B cell (primary cell): Measurements from ENCODE around the gene NRAP. TPM values are rescaled to one million over a fixed set of nuclear protein-coding genes. Genes with fewer than 3 reads are reported as not detected.

ENCODE experiments used
- ATAC-seq: fragments of 200-7000 bp; cut with Tn5 transposase; one replicate; pipeline ENCODE4 v1.10.0; 2021; ENCODE audit warnings: low read depth, mild to moderate bottlenecking, moderate number of reproducible peaks, moderate library complexity
- CTCF ChIA-PET: fragments of 350-600 bp; sonication (Branson Sonifier 250); formaldehyde crosslinking; loops from one replicate; lab custom pipeline; 2021; ENCODE audit warnings: antibody characterized with exemption, inconsistent platforms; lab: Charles Lee
- POLR2A ChIA-PET: fragments of 350-600 bp; sonication (Branson Sonifier 250); formaldehyde crosslinking; loops from one replicate; lab custom pipeline; 2021; ENCODE audit warnings: antibody characterized with exemption; lab: Charles Lee
- DNase-seq: peaks from one replicate; pipeline ENCODE4 v3.0.0; 2013
- H2AFZ ChIP-seq: 2 replicates; pipeline ENCODE4 v1.6.1; 2012; ENCODE audit warnings: mild to moderate bottlenecking, low read depth, low read length; ENCODE audit not compliant: insufficient read depth, poor library complexity, severe bottlenecking
- H3K27ac ChIP-seq, 2 donors: 1 replicate in 1 of 2; 2 replicates in 1 of 2; pipeline ENCODE4 v1.5.1; 2012 to 2013; ENCODE audit warnings: low read length in 2 of 2, mild to moderate bottlenecking in 2 of 2, moderate library complexity in 1 of 2
- H3K27me3 ChIP-seq, 4 experiments: fragments of 200-600 bp in 1 of 4; sonication (generic) in 1 of 4; replicated peaks in 1 of 4; 1 replicate in 2 of 4; 2 replicates in 2 of 4; pipeline versions ENCODE4 v1.6.1 to v1.7.0; 2013 to 2016; ENCODE audit warnings: low read length in 3 of 4, mild to moderate bottlenecking in 2 of 4, mixed read lengths in 1 of 4, moderate library complexity in 1 of 4; ENCODE audit not compliant: insufficient read depth in 4 of 4, control insufficient read depth in 3 of 4; ENCODE audit errors: control extremely low read depth in 1 of 4
- H3K36me3 ChIP-seq, 2 experiments: replicated peaks in 1 of 2; 1 replicate in 1 of 2; 2 replicates in 1 of 2; pipeline versions ENCODE4 v1.6.1 to v1.7.1; 2013; ENCODE audit warnings: low read length in 1 of 2; ENCODE audit not compliant: insufficient read depth in 2 of 2, control insufficient read depth in 1 of 2; ENCODE audit errors: control extremely low read depth in 1 of 2, extremely low read depth in 1 of 2
- H3K4me1 ChIP-seq, 2 donors: fragments of 200-600 bp in 1 of 2; sonication (generic) in 1 of 2; 1 replicate in 1 of 2; 2 replicates in 1 of 2; pipeline versions ENCODE4 v1.5.1 to v1.6.1; 2013 to 2017; ENCODE audit warnings: low read length in 2 of 2; ENCODE audit not compliant: control insufficient read depth in 2 of 2, insufficient read depth in 2 of 2
- H3K4me2 ChIP-seq: replicated peaks from 2 replicates; pipeline ENCODE3; 2012; ENCODE audit warnings: mild to moderate bottlenecking, low read depth, low read length; ENCODE audit not compliant: poor library complexity, severe bottlenecking
- H3K4me3 ChIP-seq, 5 experiments: fragments of 200-600 bp in 1 of 5; sonication (generic) in 1 of 5; 1 replicate in 3 of 5; 2 replicates in 2 of 5; pipeline versions ENCODE4 v1.5.1 to v1.7.0; 2011 to 2016; ENCODE audit warnings: low read length in 4 of 5, mild to moderate bottlenecking in 4 of 5, low read depth in 2 of 5, control low read depth in 1 of 5, moderate library complexity in 1 of 5; ENCODE audit not compliant: insufficient read depth in 1 of 5; ENCODE audit errors: control extremely low read depth in 1 of 5, extremely low read depth in 1 of 5
- H3K79me2 ChIP-seq: fragments of 200-600 bp; sonication (generic); one replicate; pipeline ENCODE4 v1.6.0; 2016; ENCODE audit warnings: low read length; ENCODE audit not compliant: control insufficient read depth, insufficient read depth
- H3K9ac ChIP-seq: fragments of 200-600 bp; sonication (generic); 2 replicates; pipeline ENCODE4 v1.6.1; 2017; ENCODE audit warnings: mild to moderate bottlenecking, low read length, moderate library complexity
- H3K9me3 ChIP-seq, 3 donors: one replicate each; pipeline versions ENCODE4 v1.6.1 to v1.7.1; 2013; ENCODE audit warnings: low read length in 2 of 3; ENCODE audit not compliant: control insufficient read depth in 2 of 3, insufficient read depth in 1 of 3; ENCODE audit errors: control extremely low read depth in 1 of 3
- H4K20me1 ChIP-seq: 2 replicates; pipeline ENCODE4 v1.6.0; 2012; ENCODE audit warnings: mild to moderate bottlenecking, low read length; ENCODE audit not compliant: insufficient read depth, control insufficient read depth, poor library complexity, severe bottlenecking
- H3K27ac Mint-ChIP-seq: one replicate; pipeline ENCODE4 v1.8.0; 2021; ENCODE audit warnings: mixed read lengths
- H3K27me3 Mint-ChIP-seq: one replicate; pipeline ENCODE4 v1.8.0; 2021; ENCODE audit warnings: mixed read lengths
- H3K4me1 Mint-ChIP-seq: one replicate; pipeline ENCODE4 v1.8.0; 2021; ENCODE audit warnings: mixed read lengths
- H3K4me3 Mint-ChIP-seq: one replicate; pipeline ENCODE4 v1.8.0; 2021; ENCODE audit warnings: mixed read lengths
- H3K9me3 Mint-ChIP-seq: one replicate; pipeline ENCODE4 v1.8.0; 2022; ENCODE audit warnings: mixed read lengths; ENCODE audit not compliant: insufficient read depth
- EZH2 ChIP-seq: IDR thresholded peaks from 2 replicates; pipeline ENCODE4 v1.6.1; 2012; ENCODE audit warnings: borderline replicate concordance, low read depth, mild to moderate bottlenecking, moderate library complexity, low read length; ENCODE audit not compliant: insufficient read depth, poor library complexity, severe bottlenecking
- WGBS: methylation state at CpG from one replicate; pipeline ENCODE4 v1.1.5; 2013; ENCODE audit warnings: missing lambda C conversion rate; ENCODE audit not compliant: insufficient coverage; 5-methylcytosine and 5-hydroxymethylcytosine counted together
- intact Hi-C: fragments of 100-400 bp; cut with micrococcal nuclease; formaldehyde crosslinking; loops from one replicate; pipeline ENCODE4 v1.10.0; 2022
- polyA plus RNA-seq: library from polyadenylated mRNA; depleted of rRNA; stranded (reverse); fragments of >200 nt; gene quantifications from 2 replicates; pipeline ENCODE4 v1.2.3, GENCODE V29; 2012
- total RNA-seq, 2 donors: library from RNA; stranded (reverse); fragments of 120-200 nt in 1 of 2; gene quantifications; 1 replicate in 1 of 2; 2 replicates in 1 of 2; pipeline versions ENCODE4 v1.2.3 to v1.2.4, GENCODE V29; 2013 to 2022
- TF ChIP-seq, protein P1 (sequence below): fragments of 200-600 bp; IDR thresholded peaks from one replicate; pipeline ENCODE4 v1.8.0; 2022; ENCODE audit warnings: antibody characterized with exemption, mild to moderate bottlenecking

Gene NRAP
- total and polyA plus RNA-seq, 2 donors (not counting 1 experiment from before 2014, with no cell fraction given), result not detected

GRCh38 chr10:113613977-113614690, 49.7 kb downstream of the NRAP start:
- Mint-ChIP-seq H3K27ac (no peak overlapping the region), H3K27me3 (peaks cover 38% of the 10 kb centered on the region), H3K9me3 (no peaks in the 10 kb centered on the region), H3K4me3 (no peak overlapping the region), H3K4me1 (no peaks in the 10 kb centered on the region)
- Histone ChIP-seq H3K36me3 (no peaks in the 10 kb centered on the region), H3K9me3 (no peaks in the 10 kb centered on the region), H3K9ac (no peak overlapping the region), H3K4me2 (no peak overlapping the region), H2AFZ (no peak overlapping the region), H3K27ac (no peak overlapping the region), H4K20me1 (no peaks in the 10 kb centered on the region), H3K27me3 (peaks cover 0 to 12% (median 5%) of the 10 kb centered on the region in 4 experiments), H3K79me2 (no peaks in the 10 kb centered on the region), H3K4me1 (no peaks in the 10 kb centered on the region), H3K4me3 (no peak overlapping the region)
- intact Hi-C loops, result no loop called here
- DNase-seq, result no peak
- 73% methylated on average over 7 of the region's 15 CpGs for WGBS
- TF ChIP-seq EZH2, result no peak
- TF ChIP-seq, protein P1, sequence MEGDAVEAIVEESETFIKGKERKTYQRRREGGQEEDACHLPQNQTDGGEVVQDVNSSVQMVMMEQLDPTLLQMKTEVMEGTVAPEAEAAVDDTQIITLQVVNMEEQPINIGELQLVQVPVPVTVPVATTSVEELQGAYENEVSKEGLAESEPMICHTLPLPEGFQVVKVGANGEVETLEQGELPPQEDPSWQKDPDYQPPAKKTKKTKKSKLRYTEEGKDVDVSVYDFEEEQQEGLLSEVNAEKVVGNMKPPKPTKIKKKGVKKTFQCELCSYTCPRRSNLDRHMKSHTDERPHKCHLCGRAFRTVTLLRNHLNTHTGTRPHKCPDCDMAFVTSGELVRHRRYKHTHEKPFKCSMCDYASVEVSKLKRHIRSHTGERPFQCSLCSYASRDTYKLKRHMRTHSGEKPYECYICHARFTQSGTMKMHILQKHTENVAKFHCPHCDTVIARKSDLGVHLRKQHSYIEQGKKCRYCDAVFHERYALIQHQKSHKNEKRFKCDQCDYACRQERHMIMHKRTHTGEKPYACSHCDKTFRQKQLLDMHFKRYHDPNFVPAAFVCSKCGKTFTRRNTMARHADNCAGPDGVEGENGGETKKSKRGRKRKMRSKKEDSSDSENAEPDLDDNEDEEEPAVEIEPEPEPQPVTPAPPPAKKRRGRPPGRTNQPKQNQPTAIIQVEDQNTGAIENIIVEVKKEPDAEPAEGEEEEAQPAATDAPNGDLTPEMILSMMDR, result no peak
- ATAC-seq, result no peak
- ChIA-PET CTCF (no interaction called here), POLR2A (no interaction called here)

DNA sequence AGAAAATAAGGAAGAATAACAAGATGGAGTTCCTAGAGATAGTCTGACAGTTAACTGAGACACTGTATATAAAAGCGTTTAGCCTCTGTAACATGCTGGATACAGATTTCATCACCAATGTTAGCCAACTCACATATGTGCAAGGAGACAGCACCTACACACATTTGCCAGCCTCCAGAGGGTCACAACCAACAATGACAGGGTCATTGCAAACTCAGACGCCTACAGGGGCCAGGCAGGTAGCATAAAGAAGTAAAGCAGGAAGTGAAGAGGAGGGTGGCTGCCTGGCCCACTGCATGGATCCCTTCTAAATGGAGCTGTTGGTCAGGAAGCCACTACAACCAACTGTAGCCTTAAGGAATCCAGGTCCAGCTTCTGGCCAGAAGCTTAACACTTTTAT, 50.4 kb downstream of the NRAP start:
- H2AFZ ChIP-seq, result no peak overlapping the region
- H3K4me3 Mint-ChIP-seq, result no peak overlapping the region
- no peak overlapping the region for H3K4me2 ChIP-seq
- intact Hi-C loops, result no loop called here
- ChIA-PET POLR2A (no interaction called here), CTCF (no interaction called here)
- no peak overlapping the region for H3K27ac ChIP-seq
- no peak for TF ChIP-seq EZH2
- TF ChIP-seq, protein P1, result no peak
- H3K36me3 ChIP-seq, result no peaks in the 10 kb centered on the region
- ATAC-seq (no peak), DNase-seq (no peak)
- H3K27ac Mint-ChIP-seq, result no peak overlapping the region
- no peak overlapping the region for H3K4me3 ChIP-seq
- no peaks in the 10 kb centered on the region for H3K9me3 ChIP-seq
- H3K4me1 ChIP-seq, result no peaks in the 10 kb centered on the region
- no peaks in the 10 kb centered on the region for H3K79me2 ChIP-seq
- H3K27me3 ChIP-seq, result peaks cover 0 to 12% (median 5%) of the 10 kb centered on the region in 4 experiments
- H3K27me3 Mint-ChIP-seq, result peaks cover 38% of the 10 kb centered on the region
- no peak overlapping the region for H3K9ac ChIP-seq
- H3K9me3 Mint-ChIP-seq, result no peaks in the 10 kb centered on the region
- 80% methylated on average over 1 of the region's 2 CpGs for WGBS
- H4K20me1 ChIP-seq, result no peaks in the 10 kb centered on the region
- no peaks in the 10 kb centered on the region for H3K4me1 Mint-ChIP-seq
